Heart left ventricle (tissue), 13 donors: ENCODE measurements around the gene PDE6D.

ENCODE experiments used
- CTCF ChIP-seq, 12 donors: fragments of 200-600 bp; sonication (generic) in 4 of 12; IDR thresholded peaks; one replicate each; pipeline versions ENCODE4 v1.5.0 to v1.8.0; 2018 to 2022; ENCODE audit warnings: antibody characterized with exemption in 12 of 12, mild to moderate bottlenecking in 5 of 12
- POLR2A ChIP-seq, 2 donors: fragments of 450-650 bp; IDR thresholded peaks; one replicate each; pipeline ENCODE4 v1.6.1; 2017; ENCODE audit warnings: antibody characterized with exemption in 2 of 2, mild to moderate bottlenecking in 2 of 2, moderate library complexity in 2 of 2
- donor health status: ischemic (EF 13 %, LVEDD 7.1; RV severe dilation, severe dysfunction).
- donor health status: DM: no; HTN: yes; CAD: no.
- donor health status: DM: no; HTN: no; CAD: no.
- donor health status: ischemic (EF 25% LVEDD 6.9; RV normal size, moderate dysfunction).
- donor health status: ischemic (EF 25% LVEDD 5.7; RV mildly dilated, moderate dysfunction).
- donor health status: ischemic (EF 35%, LVEDD 5.7; RV mildly dilated, moderate dysfunction).
- donor health status: nonischemic (EF 11% LVEDD 7.7; RV severe dilation, severe dysfunction).
- donor health status: DM: yes; HTN: yes; CAD: no.
- donor health status: PGD.
- donor health status: ischemic (EF 29% LVEDD 5.4; RV normal size, mild dysfunction).
- donor health status: nonischemic (EF 23%, LVEDD 6.1; RV moderate dilation, normal function).

GRCh38 chr2:231761735-231762134 lies 19.3 kb downstream of the PDE6D start:
- TF ChIP-seq POLR2A (IDR thresholded peaks at IDR 0.05): no peak
- TF ChIP-seq CTCF (IDR thresholded peaks at IDR 0.05): no peak
